Stimulated activated CD4-positive, alpha-beta T cell treated with anti-CD3 and anti-CD28 coated beads, Interleukin-1b, Interleukin-23, amount 100 ng/mL, for 24 hours (primary cell): Measurements from ENCODE around the gene SDCCAG8.
"Not testable (repeated sequence)": the region's sequence is repeated elsewhere in the genome, so short reads cannot be mapped to it uniquely, and the experiment has no call there.

Experiments used
- DNase-seq, 4 experiments: peaks; one replicate each; pipeline ENCODE4 v3.0.0-alpha.2; 2020; ENCODE audit warnings: low read depth in 4 of 4, low spot score in 1 of 4

Gene SDCCAG8

GRCh38 chr1:243325305-243325890 is 69.6 kb downstream of the SDCCAG8 start:
- DNase-seq: peak in 1 of 4 experiments; percentile 12

GRCh38 chr1:243332440-243332839 is 76.6 kb downstream of the SDCCAG8 start:
- no peak for DNase-seq

- no peak for DNase-seq
These were observed 79.5 kb downstream of the SDCCAG8 start for GRCh38 chr1:243335292-243335691.

- DNase-seq: no peak
These were observed 80.3 kb downstream of the SDCCAG8 start for GRCh38 chr1:243336163-243336562.

- not testable (repeated sequence) for DNase-seq
These were observed 83.0 kb downstream of the SDCCAG8 start for GRCh38 chr1:243338848-243339247.

GRCh38 chr1:243341074-243341473 is 85.2 kb downstream of the SDCCAG8 start:
- no peak for DNase-seq

GRCh38 chr1:243343970-243344937 is 88.4 kb downstream of the SDCCAG8 start:
- no peak for DNase-seq

- DNase-seq: no peak
These were observed 89.4 kb downstream of the SDCCAG8 start for GRCh38 chr1:243345205-243345604.

GRCh38 chr1:243346016-243346415 is 90.2 kb downstream of the SDCCAG8 start:
- no peak for DNase-seq

GRCh38 chr1:243346468-243346867 is 90.6 kb downstream of the SDCCAG8 start:
- DNase-seq: no peak

GRCh38 chr1:243348331-243348730 is 92.5 kb downstream of the SDCCAG8 start:
- DNase-seq: no peak

GRCh38 chr1:243349128-243349527 is 93.3 kb downstream of the SDCCAG8 start:
- DNase-seq: no peak

- no peak for DNase-seq
These were observed 95.5 kb downstream of the SDCCAG8 start for GRCh38 chr1:243351337-243351736.

- DNase-seq: no peak
These were observed 98.8 kb downstream of the SDCCAG8 start for GRCh38 chr1:243354511-243355153.

- DNase-seq: no peak
These were observed 108.0 kb downstream of the SDCCAG8 start for GRCh38 chr1:243363832-243364231.

GRCh38 chr1:243364330-243364729 is 108.5 kb downstream of the SDCCAG8 start:
- DNase-seq: no peak

GRCh38 chr1:243364866-243365265 is 109.0 kb downstream of the SDCCAG8 start:
- no peak for DNase-seq

GRCh38 chr1:243367314-243367713 is 111.5 kb downstream of the SDCCAG8 start:
- DNase-seq: no peak

- no peak for DNase-seq
These were observed 118.6 kb downstream of the SDCCAG8 start for GRCh38 chr1:243374412-243374811.

- DNase-seq: no peak
These were observed 119.8 kb downstream of the SDCCAG8 start for GRCh38 chr1:243375596-243375995.

- no peak for DNase-seq
These were observed 122.8 kb downstream of the SDCCAG8 start for GRCh38 chr1:243378669-243379068.

- no peak for DNase-seq
These were observed 123.4 kb downstream of the SDCCAG8 start for GRCh38 chr1:243379208-243379607.
